22Rv1 (cell line): ENCODE measurements around the gene MAPK8IP1.

Source experiments
- H3K27ac ChIP-seq: fragments of 450-650 bp; 2 replicates; pipeline ENCODE4 v1.5.1; 2017
- ZFX ChIP-seq: fragments of 450-650 bp; IDR thresholded peaks from 2 replicates; pipeline ENCODE4 v1.6.1; 2017; ENCODE audit warnings: antibody characterized with exemption, borderline replicate concordance
- TF ChIP-seq, protein P1 (sequence below): fragments of 450-650 bp; IDR thresholded peaks from 2 replicates; pipeline ENCODE4 v1.5.1; 2017; ENCODE audit warnings: mild to moderate bottlenecking

The MAPK8IP1 gene

GRCh38 chr11:45886816-45887520 lies 1.5 kb downstream of the MAPK8IP1 start:
- H3K27ac ChIP-seq: 0 out of 2 replicates have a peak overlapping the region, but pooled peaks have one; percentile 23
- TF ChIP-seq ZFX: no peak
- TF ChIP-seq, protein P1, sequence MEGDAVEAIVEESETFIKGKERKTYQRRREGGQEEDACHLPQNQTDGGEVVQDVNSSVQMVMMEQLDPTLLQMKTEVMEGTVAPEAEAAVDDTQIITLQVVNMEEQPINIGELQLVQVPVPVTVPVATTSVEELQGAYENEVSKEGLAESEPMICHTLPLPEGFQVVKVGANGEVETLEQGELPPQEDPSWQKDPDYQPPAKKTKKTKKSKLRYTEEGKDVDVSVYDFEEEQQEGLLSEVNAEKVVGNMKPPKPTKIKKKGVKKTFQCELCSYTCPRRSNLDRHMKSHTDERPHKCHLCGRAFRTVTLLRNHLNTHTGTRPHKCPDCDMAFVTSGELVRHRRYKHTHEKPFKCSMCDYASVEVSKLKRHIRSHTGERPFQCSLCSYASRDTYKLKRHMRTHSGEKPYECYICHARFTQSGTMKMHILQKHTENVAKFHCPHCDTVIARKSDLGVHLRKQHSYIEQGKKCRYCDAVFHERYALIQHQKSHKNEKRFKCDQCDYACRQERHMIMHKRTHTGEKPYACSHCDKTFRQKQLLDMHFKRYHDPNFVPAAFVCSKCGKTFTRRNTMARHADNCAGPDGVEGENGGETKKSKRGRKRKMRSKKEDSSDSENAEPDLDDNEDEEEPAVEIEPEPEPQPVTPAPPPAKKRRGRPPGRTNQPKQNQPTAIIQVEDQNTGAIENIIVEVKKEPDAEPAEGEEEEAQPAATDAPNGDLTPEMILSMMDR: no peak

GRCh38 chr11:45887587-45887986 lies 2.1 kb downstream of the MAPK8IP1 start:
- TF ChIP-seq, protein P1: no peak
- TF ChIP-seq ZFX: no peak
- 0 out of 2 replicates have a peak overlapping the region, but pooled peaks have one; percentile 23 for H3K27ac ChIP-seq

- TF ChIP-seq ZFX: no peak
- TF ChIP-seq, protein P1: no peak
- no peak overlapping the region for H3K27ac ChIP-seq
These were observed 4.1 kb downstream of the MAPK8IP1 start for GRCh38 chr11:45889555-45889954.

DNA sequence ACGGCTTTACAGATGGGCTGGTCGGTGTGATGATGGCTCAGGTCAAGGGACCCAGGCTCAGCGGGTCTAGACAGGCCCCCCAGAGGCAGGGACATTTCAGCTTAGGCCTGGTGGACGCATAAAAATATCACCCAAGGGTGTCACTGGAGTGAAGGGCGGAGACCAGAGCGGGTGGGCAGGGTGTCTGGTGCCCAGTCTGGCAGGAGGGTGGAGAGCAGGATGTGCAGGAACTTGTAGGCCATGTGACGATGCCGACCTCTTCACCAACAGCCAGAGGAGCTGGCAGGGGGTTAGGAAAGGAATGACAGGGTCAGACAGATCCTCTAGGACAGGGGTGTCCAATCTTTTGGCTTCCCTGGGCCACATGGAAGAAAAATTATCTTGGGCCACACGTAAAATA lies 4.5 kb downstream of the MAPK8IP1 start:
- no peak overlapping the region for H3K27ac ChIP-seq
- TF ChIP-seq, protein P1: no peak
- no peak for TF ChIP-seq ZFX

DNA sequence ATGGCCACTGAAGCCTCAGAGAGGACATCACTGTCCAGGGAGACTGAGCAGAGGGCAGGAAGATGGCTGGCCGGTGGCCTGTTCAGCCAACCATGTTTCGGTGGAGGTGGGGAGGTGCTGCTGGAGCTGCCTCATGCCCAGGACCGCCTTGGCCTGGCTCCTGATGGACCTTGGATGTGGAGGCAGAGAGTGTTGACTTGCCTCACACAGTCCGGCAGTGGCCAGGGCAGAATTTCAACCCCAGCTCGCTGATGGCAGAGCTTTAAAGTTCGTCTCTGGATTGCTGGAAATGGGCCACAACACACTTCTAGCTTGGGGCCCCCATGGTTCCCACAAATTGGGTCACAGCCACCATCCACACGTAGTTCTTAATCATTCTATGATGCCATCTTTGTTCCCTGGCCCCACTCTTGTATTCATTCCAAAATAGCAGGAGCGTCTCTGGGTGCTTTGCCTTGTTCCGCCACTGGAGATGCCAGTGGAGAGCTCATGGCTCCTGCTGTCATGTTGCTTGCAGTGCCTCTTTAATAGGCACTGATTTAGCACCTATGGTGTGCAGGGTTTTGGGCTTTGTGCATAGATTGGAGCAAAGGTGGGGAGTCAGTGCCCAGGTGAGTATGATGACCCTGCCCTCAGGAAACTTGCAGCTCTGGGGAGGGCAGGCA lies 5.6 kb downstream of the MAPK8IP1 start:
- TF ChIP-seq ZFX: no peak
- TF ChIP-seq, protein P1: no peak
- no peak overlapping the region for H3K27ac ChIP-seq

DNA sequence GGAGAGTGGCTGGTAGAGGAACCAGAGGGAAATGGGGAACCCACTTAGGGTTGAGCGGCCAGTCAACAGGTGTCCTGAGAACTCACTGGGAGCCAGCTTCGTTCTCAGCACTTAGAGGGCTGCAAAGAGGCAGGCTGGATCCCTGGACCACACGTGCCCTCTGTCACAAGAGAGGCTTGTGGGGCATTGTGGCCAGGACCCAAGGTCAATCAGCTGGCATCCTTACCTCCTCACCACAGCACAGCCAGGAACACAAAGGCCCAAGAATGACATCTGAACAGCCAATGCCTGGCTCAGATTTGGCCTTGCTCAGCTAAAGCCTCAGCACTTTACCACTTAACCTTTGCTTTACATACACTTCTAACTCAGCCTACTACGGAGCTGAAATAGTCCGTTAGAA lies 7.4 kb downstream of the MAPK8IP1 start:
- no peak for TF ChIP-seq ZFX
- TF ChIP-seq, protein P1: no peak
- no peak overlapping the region for H3K27ac ChIP-seq

GRCh38 chr11:45894555-45895247 lies 9.2 kb downstream of the MAPK8IP1 start:
- TF ChIP-seq, protein P1: no peak
- TF ChIP-seq ZFX: no peak
- no peak overlapping the region for H3K27ac ChIP-seq
